ENCODE data around the gene CCSER1. TPM values are rescaled to one million over a fixed set of nuclear protein-coding genes. Genes with fewer than 3 reads are reported as not detected.

The CCSER1 gene
- total and polyA plus RNA-seq, 9 donors: 0.21 to 8.3 (median 3.2) TPM

GRCh38 chr4:90572996-90573395 lies 445.8 kb downstream of the CCSER1 start:
- TF ChIP-seq, protein P1, sequence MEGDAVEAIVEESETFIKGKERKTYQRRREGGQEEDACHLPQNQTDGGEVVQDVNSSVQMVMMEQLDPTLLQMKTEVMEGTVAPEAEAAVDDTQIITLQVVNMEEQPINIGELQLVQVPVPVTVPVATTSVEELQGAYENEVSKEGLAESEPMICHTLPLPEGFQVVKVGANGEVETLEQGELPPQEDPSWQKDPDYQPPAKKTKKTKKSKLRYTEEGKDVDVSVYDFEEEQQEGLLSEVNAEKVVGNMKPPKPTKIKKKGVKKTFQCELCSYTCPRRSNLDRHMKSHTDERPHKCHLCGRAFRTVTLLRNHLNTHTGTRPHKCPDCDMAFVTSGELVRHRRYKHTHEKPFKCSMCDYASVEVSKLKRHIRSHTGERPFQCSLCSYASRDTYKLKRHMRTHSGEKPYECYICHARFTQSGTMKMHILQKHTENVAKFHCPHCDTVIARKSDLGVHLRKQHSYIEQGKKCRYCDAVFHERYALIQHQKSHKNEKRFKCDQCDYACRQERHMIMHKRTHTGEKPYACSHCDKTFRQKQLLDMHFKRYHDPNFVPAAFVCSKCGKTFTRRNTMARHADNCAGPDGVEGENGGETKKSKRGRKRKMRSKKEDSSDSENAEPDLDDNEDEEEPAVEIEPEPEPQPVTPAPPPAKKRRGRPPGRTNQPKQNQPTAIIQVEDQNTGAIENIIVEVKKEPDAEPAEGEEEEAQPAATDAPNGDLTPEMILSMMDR (IDR thresholded peaks at IDR 0.05): no peak
- no peak for TF ChIP-seq POLR2A (IDR thresholded peaks at IDR 0.05)
- TF ChIP-seq EP300 (IDR thresholded peaks at IDR 0.05): no peak
- Histone ChIP-seq H3K27me3 (peaks cover 4% of the 10 kb centered on the region), H3K4me1 (ENCODE audit: insufficient read depth) (no peaks in the 10 kb centered on the region), H3K27ac (no peak overlapping the region), H3K9me3 (no peaks in the 10 kb centered on the region), H3K36me3 (no peaks in the 10 kb centered on the region), H3K4me3 (no peak overlapping the region)
- no peak for DNase-seq
- 86 to 100% (median 95%) methylated on average over 2 of the region's 2 CpGs for WGBS, 3 donors
- intact Hi-C loops (cut with DNase I): no loop called here

DNA sequence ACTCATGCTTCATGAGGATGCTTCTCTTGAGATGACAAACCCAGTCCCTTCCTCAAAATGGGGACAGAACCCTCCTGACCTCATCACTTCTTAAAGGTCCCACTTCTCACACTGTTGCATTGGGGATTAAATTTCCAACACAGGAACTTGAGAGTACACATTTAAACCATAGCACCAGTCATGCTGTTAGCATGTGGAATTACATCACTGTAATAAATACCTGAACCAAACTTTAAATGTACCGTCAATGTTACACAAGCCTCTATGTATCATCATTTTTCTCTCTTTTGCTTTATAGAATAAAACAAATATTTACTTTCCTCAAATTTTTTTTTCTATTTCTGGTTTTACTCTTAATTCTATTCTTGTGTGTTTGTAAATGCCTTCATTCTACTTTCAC lies 448.2 kb downstream of the CCSER1 start:
- H3K27me3 ChIP-seq: peaks cover 4% of the 10 kb centered on the region
- no peak for DNase-seq
- H3K4me3 ChIP-seq: no peak overlapping the region
- no peak overlapping the region for H3K27ac ChIP-seq
- WGBS, 3 donors: 92 to 100% (median 92%) methylated on average over 1 of the region's 1 CpG
- no peaks in the 10 kb centered on the region for H3K4me1 ChIP-seq (ENCODE audit: insufficient read depth)
- TF ChIP-seq, protein P1 (IDR thresholded peaks at IDR 0.05): no peak
- TF ChIP-seq POLR2A (IDR thresholded peaks at IDR 0.05): no peak
- TF ChIP-seq EP300 (IDR thresholded peaks at IDR 0.05): no peak
- no peaks in the 10 kb centered on the region for H3K9me3 ChIP-seq
- no peaks in the 10 kb centered on the region for H3K36me3 ChIP-seq
- intact Hi-C loops (cut with DNase I): no loop called here

DNA sequence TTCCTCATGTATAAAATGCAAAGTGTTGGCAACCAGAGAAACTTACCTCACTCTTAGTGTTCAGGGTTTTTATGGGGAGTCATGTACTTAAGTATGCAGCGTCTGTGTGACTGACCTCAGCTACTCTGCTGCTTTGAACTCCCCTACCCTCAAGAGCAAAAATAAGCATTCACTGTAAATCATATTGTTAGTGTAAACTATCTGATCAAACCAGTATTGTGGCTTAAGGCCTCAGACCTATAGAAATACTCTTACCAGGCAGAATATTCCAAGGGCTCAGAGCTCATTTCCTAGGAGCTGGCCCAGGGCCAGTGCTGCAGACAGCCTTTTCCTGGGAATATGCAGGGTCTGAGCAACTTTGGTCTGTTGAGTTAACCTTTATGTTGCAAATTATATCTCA lies 453.1 kb downstream of the CCSER1 start:
- Histone ChIP-seq H3K4me1 (ENCODE audit: insufficient read depth) (no peaks in the 10 kb centered on the region), H3K27ac (no peak overlapping the region), H3K4me3 (no peak overlapping the region), H3K27me3 (peaks cover 4% of the 10 kb centered on the region), H3K36me3 (no peaks in the 10 kb centered on the region), H3K9me3 (no peaks in the 10 kb centered on the region)
- TF ChIP-seq, protein P1 (IDR thresholded peaks at IDR 0.05): no peak
- TF ChIP-seq POLR2A (IDR thresholded peaks at IDR 0.05): no peak
- no peak for TF ChIP-seq EP300 (IDR thresholded peaks at IDR 0.05)
- WGBS, 3 donors: 87 to 93% (median 91%) methylated on average over 1 of the region's 1 CpG
- intact Hi-C loops (cut with DNase I): no loop called here
- DNase-seq: no peak

- Histone ChIP-seq H3K4me3 (no peak overlapping the region), H3K27me3 (no peaks in the 10 kb centered on the region), H3K4me1 (ENCODE audit: insufficient read depth) (no peaks in the 10 kb centered on the region), H3K36me3 (no peaks in the 10 kb centered on the region), H3K9me3 (no peaks in the 10 kb centered on the region), H3K27ac (no peak overlapping the region)
- TF ChIP-seq EP300 (IDR thresholded peaks at IDR 0.05) (no peak), POLR2A (IDR thresholded peaks at IDR 0.05) (no peak)
- TF ChIP-seq, protein P1 (IDR thresholded peaks at IDR 0.05): no peak
- no peak for DNase-seq
- intact Hi-C loops (cut with DNase I): no loop called here
- 72 to 75% (median 72%) methylated on average over 2 of the region's 2 CpGs for WGBS, 3 donors
These were observed 454.9 kb downstream of the CCSER1 start for GRCh38 chr4:90582087-90582486.
